ENCODE results near the gene EPB41L2.

EPB41L2 gene

GRCh38 chr6:131035582-131035981 lies 27.5 kb downstream of the EPB41L2 start:
- H3K4me3 ChIP-seq (ENCODE audit: low read depth, low read length) = no peak overlapping the region
- in situ Hi-C loops (cut with HindIII; ENCODE audit: low sequenced_read_pairs) = no loop called here
- no peak for DNase-seq (ENCODE audit: low read depth, low spot score)
- TF ChIP-seq, protein P1, sequence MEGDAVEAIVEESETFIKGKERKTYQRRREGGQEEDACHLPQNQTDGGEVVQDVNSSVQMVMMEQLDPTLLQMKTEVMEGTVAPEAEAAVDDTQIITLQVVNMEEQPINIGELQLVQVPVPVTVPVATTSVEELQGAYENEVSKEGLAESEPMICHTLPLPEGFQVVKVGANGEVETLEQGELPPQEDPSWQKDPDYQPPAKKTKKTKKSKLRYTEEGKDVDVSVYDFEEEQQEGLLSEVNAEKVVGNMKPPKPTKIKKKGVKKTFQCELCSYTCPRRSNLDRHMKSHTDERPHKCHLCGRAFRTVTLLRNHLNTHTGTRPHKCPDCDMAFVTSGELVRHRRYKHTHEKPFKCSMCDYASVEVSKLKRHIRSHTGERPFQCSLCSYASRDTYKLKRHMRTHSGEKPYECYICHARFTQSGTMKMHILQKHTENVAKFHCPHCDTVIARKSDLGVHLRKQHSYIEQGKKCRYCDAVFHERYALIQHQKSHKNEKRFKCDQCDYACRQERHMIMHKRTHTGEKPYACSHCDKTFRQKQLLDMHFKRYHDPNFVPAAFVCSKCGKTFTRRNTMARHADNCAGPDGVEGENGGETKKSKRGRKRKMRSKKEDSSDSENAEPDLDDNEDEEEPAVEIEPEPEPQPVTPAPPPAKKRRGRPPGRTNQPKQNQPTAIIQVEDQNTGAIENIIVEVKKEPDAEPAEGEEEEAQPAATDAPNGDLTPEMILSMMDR (IDR thresholded peaks at IDR 0.05; ENCODE audit: low read depth, low read length) = no peak

DNA sequence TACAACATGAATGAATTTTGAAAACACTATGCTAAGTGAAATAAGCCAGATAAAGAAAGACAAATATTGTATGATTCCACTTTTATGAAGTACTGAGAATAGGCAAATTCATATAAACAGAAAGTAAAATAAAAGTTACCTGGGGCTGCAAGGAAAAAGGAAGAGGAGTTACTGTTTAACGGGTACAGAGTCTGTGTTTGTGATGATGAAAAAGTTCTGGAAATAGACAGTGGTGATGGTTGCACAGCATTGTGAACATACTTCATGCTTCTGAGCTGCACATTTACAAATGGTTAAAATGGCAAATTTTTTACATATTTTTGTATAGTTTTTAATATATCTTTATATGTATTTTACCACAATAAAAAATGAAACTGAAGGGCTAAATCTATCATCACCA lies 29.4 kb downstream of the EPB41L2 start:
- TF ChIP-seq, protein P1 (IDR thresholded peaks at IDR 0.05; ENCODE audit: low read depth, low read length) = no peak
- H3K4me3 ChIP-seq (ENCODE audit: low read depth, low read length) = no peak overlapping the region
- in situ Hi-C loops (cut with HindIII; ENCODE audit: low sequenced_read_pairs) = no loop called here
- DNase-seq (ENCODE audit: low read depth, low spot score) = no peak

- in situ Hi-C loops (cut with HindIII; ENCODE audit: low sequenced_read_pairs) = no loop called here
- H3K4me3 ChIP-seq (ENCODE audit: low read depth, low read length) = no peak overlapping the region
- TF ChIP-seq, protein P1 (IDR thresholded peaks at IDR 0.05; ENCODE audit: low read depth, low read length) = no peak
- DNase-seq (ENCODE audit: low read depth, low spot score) = peak; percentile 55
Observed at GRCh38 chr6:131029626-131030297, 33.3 kb downstream of the EPB41L2 start.

- in situ Hi-C loops (cut with HindIII; ENCODE audit: low sequenced_read_pairs) = no loop called here
- DNase-seq (ENCODE audit: low read depth, low spot score) = no peak
- TF ChIP-seq, protein P1 (IDR thresholded peaks at IDR 0.05; ENCODE audit: low read depth, low read length) = no peak
- H3K4me3 ChIP-seq (ENCODE audit: low read depth, low read length) = no peak overlapping the region
Observed at GRCh38 chr6:131027326-131027725, 35.7 kb downstream of the EPB41L2 start.

DNA sequence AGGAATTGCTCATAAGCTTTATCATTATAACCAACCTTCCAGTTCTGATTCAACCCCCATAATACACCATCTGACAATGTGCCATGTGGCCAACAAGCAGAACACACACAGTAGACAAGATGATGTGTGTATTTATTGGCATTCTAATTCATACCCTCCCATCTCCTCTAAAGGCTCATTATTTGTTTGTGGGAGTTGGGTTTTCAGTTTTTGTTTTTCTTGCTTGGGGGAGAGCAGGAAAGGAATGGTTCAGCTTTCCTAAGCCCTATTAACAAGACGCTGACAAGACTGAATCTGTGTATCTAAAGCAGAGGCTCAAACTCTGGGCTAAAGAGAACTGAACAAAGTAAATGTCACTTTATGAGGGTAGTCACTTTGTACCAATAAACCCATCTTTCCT lies 36.8 kb downstream of the EPB41L2 start:
- TF ChIP-seq, protein P1 (IDR thresholded peaks at IDR 0.05; ENCODE audit: low read depth, low read length) = no peak
- in situ Hi-C loops (cut with HindIII; ENCODE audit: low sequenced_read_pairs) = no loop called here
- no peak overlapping the region for H3K4me3 ChIP-seq (ENCODE audit: low read depth, low read length)
- DNase-seq (ENCODE audit: low read depth, low spot score) = no peak

GRCh38 chr6:131024565-131024964 lies 38.5 kb downstream of the EPB41L2 start:
- in situ Hi-C loops (cut with HindIII; ENCODE audit: low sequenced_read_pairs) = no loop called here
- no peak overlapping the region for H3K4me3 ChIP-seq (ENCODE audit: low read depth, low read length)
- TF ChIP-seq, protein P1 (IDR thresholded peaks at IDR 0.05; ENCODE audit: low read depth, low read length) = no peak
- DNase-seq (ENCODE audit: low read depth, low spot score) = no peak
